ENCODE results near the gene PALLD. TPM values are rescaled to one million over a fixed set of nuclear protein-coding genes. Genes with fewer than 3 reads are reported as not detected.

The PALLD gene
- total and polyA plus RNA-seq, 3 donors from 2014 or later, result 138 to 156 (median 146) TPM

DNA sequence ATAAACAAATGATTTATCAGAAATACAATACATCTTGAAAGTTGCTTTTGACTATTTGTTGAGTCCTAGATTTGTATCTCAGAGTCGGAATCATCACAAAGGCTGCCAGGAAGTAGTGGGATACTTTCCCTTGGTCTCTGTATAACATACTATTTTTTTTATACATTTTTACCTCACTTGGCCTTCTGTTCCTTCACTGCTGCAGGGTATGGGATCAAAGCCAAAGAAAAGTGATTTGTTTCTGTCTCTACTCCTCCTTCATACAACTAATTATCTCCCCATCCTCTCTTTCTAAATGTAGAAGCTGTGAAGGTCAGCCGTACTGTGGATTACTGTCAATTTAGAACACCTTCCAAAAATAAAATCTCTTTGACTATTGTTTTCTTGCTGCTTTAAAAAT lies 24.9 kb downstream of the PALLD start:
- Histone ChIP-seq H3K4me3 (no peak overlapping the region), H3K36me3 (ENCODE audit: low read depth, missing control alignments) (no peaks in the 10 kb centered on the region), H3K9me3 (no peaks in the 10 kb centered on the region), H3K27ac (no peak overlapping the region), H3K27me3 (no peaks in the 10 kb centered on the region), H3K4me1 (no peaks in the 10 kb centered on the region)
- TF ChIP-seq CTCF (IDR thresholded peaks at IDR 0.05), result no peak
- TF ChIP-seq POLR2A (IDR thresholded peaks at IDR 0.05), result no peak
- WGBS, 2 donors, result 35 to 45% methylated on average over 2 of the region's 2 CpGs
- intact Hi-C loops (cut with DNase I; ENCODE audit: low total_unique reads), result no loop called here
- DNase-seq, result no peak

DNA sequence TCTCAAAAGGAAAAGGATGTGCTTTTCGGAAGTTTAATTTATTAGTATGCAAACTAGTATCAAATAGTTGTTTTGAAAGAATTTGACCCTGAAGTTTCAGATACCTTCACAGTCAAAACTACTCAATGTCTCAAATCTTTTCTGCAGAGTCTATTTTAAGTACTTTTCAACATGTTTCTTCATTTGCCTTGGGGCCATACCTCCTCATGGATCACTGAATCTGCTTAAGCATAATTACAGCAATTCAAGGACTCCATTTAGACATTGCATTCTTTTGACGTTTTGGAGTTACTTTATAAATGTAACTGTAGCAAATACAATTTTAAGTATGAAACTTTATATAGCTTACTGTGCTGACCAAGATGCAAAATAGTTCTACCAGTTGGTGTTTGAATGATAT lies 25.5 kb downstream of the PALLD start:
- 35% methylated on average over 2 of the region's 2 CpGs for WGBS, 2 donors
- intact Hi-C loops (cut with DNase I; ENCODE audit: low total_unique reads), result no loop called here
- H3K27ac ChIP-seq, result no peak overlapping the region

DNA sequence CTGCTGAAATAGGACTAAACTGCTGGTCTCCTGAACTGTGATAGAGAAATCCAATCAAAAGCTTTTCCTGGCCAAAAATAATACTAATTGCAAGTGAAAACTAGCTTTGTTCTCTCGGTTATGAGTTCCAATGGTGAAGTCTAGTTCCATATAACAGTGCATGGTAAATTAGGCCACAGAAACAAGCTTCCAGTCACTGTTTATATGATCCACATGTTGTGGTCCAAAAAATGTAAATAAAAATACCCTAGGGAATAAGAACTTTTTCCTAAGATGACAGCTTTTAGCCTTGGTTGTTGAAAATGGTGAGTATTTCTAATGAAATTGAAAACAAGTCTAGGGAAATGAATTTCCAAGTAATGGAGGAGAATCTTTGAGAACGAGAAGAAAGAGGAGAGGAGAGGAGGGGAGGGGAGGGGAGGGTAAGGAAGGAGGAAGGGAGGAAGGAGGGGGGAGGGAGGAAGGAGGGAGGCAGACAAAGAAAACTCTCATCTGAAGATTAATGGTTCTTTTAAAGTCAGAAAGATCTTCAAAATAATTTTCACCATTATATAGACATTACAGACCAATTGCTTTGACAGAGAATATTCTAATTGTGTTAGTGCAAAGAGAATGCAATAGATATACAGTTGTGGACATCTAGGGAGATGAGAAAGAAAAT lies 26.1 kb downstream of the PALLD start:
- H3K4me3 ChIP-seq, result no peak overlapping the region
- TF ChIP-seq POLR2A (IDR thresholded peaks at IDR 0.05) (no peak), CTCF (IDR thresholded peaks at IDR 0.05) (no peak)
- WGBS, 2 donors, result 72 to 78% methylated on average over 2 of the region's 2 CpGs
- H3K27me3 ChIP-seq, result no peaks in the 10 kb centered on the region
- no peaks in the 10 kb centered on the region for H3K9me3 ChIP-seq
- H3K4me1 ChIP-seq, result no peaks in the 10 kb centered on the region
- H3K27ac ChIP-seq, result no peak overlapping the region
- H3K36me3 ChIP-seq (ENCODE audit: low read depth, missing control alignments), result no peaks in the 10 kb centered on the region
- DNase-seq, result no peak
- intact Hi-C loops (cut with DNase I; ENCODE audit: low total_unique reads), result no loop called here

More for the DNA sequence above, 25.5 kb downstream of the PALLD start:
- Histone ChIP-seq H3K4me3 (no peak overlapping the region), H3K4me1 (no peaks in the 10 kb centered on the region), H3K9me3 (no peaks in the 10 kb centered on the region), H3K36me3 (ENCODE audit: low read depth, missing control alignments) (no peaks in the 10 kb centered on the region), H3K27me3 (no peaks in the 10 kb centered on the region)
- no peak for DNase-seq
- no peak for TF ChIP-seq CTCF (IDR thresholded peaks at IDR 0.05)
- TF ChIP-seq POLR2A (IDR thresholded peaks at IDR 0.05), result no peak

GRCh38 chr4:168524006-168524405 lies 27.2 kb downstream of the PALLD start:
- Histone ChIP-seq H3K27me3 (no peaks in the 10 kb centered on the region), H3K4me1 (no peaks in the 10 kb centered on the region), H3K27ac (no peak overlapping the region), H3K4me3 (no peak overlapping the region), H3K36me3 (ENCODE audit: low read depth, missing control alignments) (no peaks in the 10 kb centered on the region), H3K9me3 (no peaks in the 10 kb centered on the region)
- DNase-seq, result no peak
- TF ChIP-seq POLR2A (IDR thresholded peaks at IDR 0.05) (no peak), CTCF (IDR thresholded peaks at IDR 0.05) (no peak)
- intact Hi-C loops (cut with DNase I; ENCODE audit: low total_unique reads), result no loop called here

- intact Hi-C loops (cut with DNase I; ENCODE audit: low total_unique reads), result no loop called here
- WGBS, 2 donors, result 87 to 96% methylated on average over 3 of the region's 3 CpGs
- TF ChIP-seq POLR2A (IDR thresholded peaks at IDR 0.05) (no peak), CTCF (IDR thresholded peaks at IDR 0.05) (no peak)
Measured at GRCh38 chr4:168524897-168525296, 28.0 kb downstream of the PALLD start.

More at GRCh38 chr4:168524897-168525296, 28.0 kb downstream of the PALLD start:
- Histone ChIP-seq H3K36me3 (ENCODE audit: low read depth, missing control alignments) (no peaks in the 10 kb centered on the region), H3K4me1 (no peaks in the 10 kb centered on the region), H3K9me3 (no peaks in the 10 kb centered on the region), H3K4me3 (no peak overlapping the region), H3K27me3 (no peaks in the 10 kb centered on the region), H3K27ac (no peak overlapping the region)
- DNase-seq, result no peak

Measured in testis (tissue), 3 donors.